Adrenal gland (tissue), 12 donors: Measurements from ENCODE around the gene LMF1. TPM values are rescaled to one million over a fixed set of nuclear protein-coding genes. Genes with fewer than 3 reads are reported as not detected.

Source experiments
- DNase-seq, 7 donors: peaks; one replicate each; pipeline ENCODE4 v3.0.0-alpha.2; 2019 to 2020
- H3K27ac ChIP-seq, 5 donors: fragments of 200-600 bp; sonication (generic) in 4 of 5; 1 replicate in 3 of 5; 2 replicates in 2 of 5; pipeline versions ENCODE4 v1.5.1 to v1.8.0; 2016 to 2020; ENCODE audit warnings: mild to moderate bottlenecking in 1 of 5
- H3K27me3 ChIP-seq: fragments of 200-600 bp; 2 replicates; pipeline ENCODE4 v1.8.0; 2021
- H3K36me3 ChIP-seq, 2 donors: fragments of 200-600 bp; replicated peaks in 1 of 2; 1 replicate in 1 of 2; 2 replicates in 1 of 2; pipeline versions ENCODE4 v1.5.1 to v1.8.0; 2018 to 2022
- H3K4me1 ChIP-seq, 2 donors: fragments of 200-600 bp; replicated peaks in 1 of 2; 1 replicate in 1 of 2; 2 replicates in 1 of 2; pipeline versions ENCODE4 v1.5.1 to v1.8.0; 2018 to 2021
- H3K4me3 ChIP-seq, 4 donors: fragments of 200-600 bp; sonication (generic) in 3 of 4; one replicate each; pipeline ENCODE4 v1.5.1; 2016 to 2018
- H3K9me3 ChIP-seq, 3 donors: fragments of 200-600 bp; sonication (generic) in 1 of 3; replicated peaks in 1 of 3; 1 replicate in 2 of 3; 2 replicates in 1 of 3; pipeline versions ENCODE4 v1.5.1 to v1.8.0; 2016 to 2021
- CTCF ChIP-seq, 6 experiments: fragments of 450-650 bp in 4 of 6; fragments of 200-600 bp in 2 of 6; sonication (generic) in 1 of 6; IDR thresholded peaks; 1 replicate in 5 of 6; 2 replicates in 1 of 6; pipeline versions ENCODE4 v1.5.1 to v1.8.0; 2016 to 2021; ENCODE audit warnings: antibody characterized with exemption in 6 of 6, mild to moderate bottlenecking in 2 of 6, moderate library complexity in 1 of 6
- POLR2A ChIP-seq, 2 donors: fragments of 450-650 bp; IDR thresholded peaks; one replicate each; pipeline ENCODE4 v1.6.1; 2017; ENCODE audit warnings: antibody characterized with exemption in 2 of 2, mild to moderate bottlenecking in 2 of 2, moderate library complexity in 1 of 2
- WGBS, 4 donors: extraction: QIAGEN DNeasy Blood & Tissue Kit in 2 of 4; methylation state at CpG; one replicate each; pipeline versions ENCODE4 v1.1.5 to v1.1.7; 2013 to 2017; 5-methylcytosine and 5-hydroxymethylcytosine counted together
- intact Hi-C, 2 donors: fragments of 100-400 bp; cut with DNase I; formaldehyde crosslinking; loops; one replicate each; pipeline versions ENCODE4 v1.14.1 to v1.15.0; 2022 to 2023
- polyA plus RNA-seq, 3 donors: library from polyadenylated mRNA; stranded (reverse); fragments of 200-250 nt in 2 of 3; fragments of 350-450 nt in 1 of 3; fragmentation: Illumina TruSeq in 1 of 3; extraction: RNeasy Lipid Tissue Mini Kit (QIAGEN cat#74804) in 1 of 3; gene quantifications; one replicate each; pipeline ENCODE4 v1.2.3, GENCODE V29; 2013 to 2014
- total RNA-seq, 9 donors: library from RNA; depleted of rRNA in 4 of 9; stranded (reverse); fragments of >200 nt in 4 of 9; fragments of 120-200 nt in 1 of 9; fragmentation: NEBNext Ultra II Directional in 1 of 9; extraction: Animal tissue kit (Norgen Biotek cat#: 25700) in 1 of 9; gene quantifications; one replicate each; pipeline versions ENCODE4 v1.1.0 to v1.2.4, GENCODE V29; 2013 to 2023
- donor health status: healthy with polysubstance abuse.
- donor health status: Bipolar disorder and iron deficiency.
- donor health status: DM: yes; HTN: yes; CAD: no.
- donor health status: DM: no; HTN: no; CAD: no.
- donor health status: DM: no; HTN: no; CAD: no.
- donor health status: DM: yes; HTN: yes; CAD: no.

Gene LMF1
- total and polyA plus RNA-seq, 12 donors, result 10.5 to 101 (median 36.3) TPM

- H3K4me3 ChIP-seq, result peak overlapping the region; percentile 27 to 98 (median 66)
- TF ChIP-seq CTCF (IDR thresholded peaks at IDR 0.05), result no peak
- no peak for TF ChIP-seq POLR2A (IDR thresholded peaks at IDR 0.05)
- WGBS, 4 donors, result 50 to 81% (median 57%) methylated on average over 31 to 55 of the region's 55 CpGs
Measured at GRCh38 chr16:969508-970385, 1.0 kb downstream of the LMF1 start.

GRCh38 chr16:968620-969019, 2.2 kb downstream of the LMF1 start:
- Histone ChIP-seq H3K27ac (no peak overlapping the region), H3K4me1 (peaks cover 9 to 15% of the 10 kb centered on the region in 2 donors), H3K36me3 (no peaks in the 10 kb centered on the region), H3K9me3 (no peaks in the 10 kb centered on the region), H3K4me3 (no peak overlapping the region), H3K27me3 (no peaks in the 10 kb centered on the region)
- intact Hi-C loops, result no loop called here
- no peak for DNase-seq
- no peak for TF ChIP-seq POLR2A (IDR thresholded peaks at IDR 0.05)
- TF ChIP-seq CTCF (IDR thresholded peaks at IDR 0.05), result no peak
- WGBS, 4 donors, result 77 to 87% (median 79%) methylated on average over 8 of the region's 8 CpGs

More at GRCh38 chr16:969508-970385, 1.0 kb downstream of the LMF1 start:
- H3K9me3 ChIP-seq, result no peaks in the 10 kb centered on the region
- peaks cover 9 to 15% of the 10 kb centered on the region in 2 donors for H3K4me1 ChIP-seq
- intact Hi-C loops, result no loop called here
- peak in 5 of 7 donors; percentile 44 to 60 (median 49) for DNase-seq
- no peaks in the 10 kb centered on the region for H3K36me3 ChIP-seq
- H3K27me3 ChIP-seq, result no peaks in the 10 kb centered on the region
- peak overlapping the region in 4 of 5 donors; percentile 59 to 85 (median 62) for H3K27ac ChIP-seq

- 89 to 96% (median 91%) methylated on average over 19 to 41 of the region's 41 CpGs for WGBS, 4 donors
- H3K27me3 ChIP-seq, result no peaks in the 10 kb centered on the region
- peaks cover 9 to 15% of the 10 kb centered on the region in 2 donors for H3K4me1 ChIP-seq
- no peaks in the 10 kb centered on the region for H3K36me3 ChIP-seq
- TF ChIP-seq CTCF (IDR thresholded peaks at IDR 0.05) (no peak), POLR2A (IDR thresholded peaks at IDR 0.05) (no peak)
- H3K4me3 ChIP-seq, result no peak overlapping the region
- peak in 1 of 7 donors; percentile 11 for DNase-seq
- H3K9me3 ChIP-seq, result no peaks in the 10 kb centered on the region
- no peak overlapping the region for H3K27ac ChIP-seq
- intact Hi-C loops, result no loop called here
Measured at GRCh38 chr16:967546-968295, 3.1 kb downstream of the LMF1 start.

GRCh38 chr16:967077-967541, 3.7 kb downstream of the LMF1 start:
- whole genome bisulfite sequencing, 4 donors, result 91 to 95% (median 92%) methylated on average over 12 to 20 of the region's 20 CpGs; no CpG with 5 or more reads in 1 of the 4 donors
- Histone ChIP-seq H3K27me3 (no peaks in the 10 kb centered on the region), H3K27ac (no peak overlapping the region), H3K9me3 (no peaks in the 10 kb centered on the region), H3K4me1 (peaks cover 9 to 20% of the 10 kb centered on the region in 2 donors), H3K4me3 (no peak overlapping the region), H3K36me3 (no peaks in the 10 kb centered on the region)
- TF ChIP-seq CTCF (IDR thresholded peaks at IDR 0.05) (no peak), POLR2A (IDR thresholded peaks at IDR 0.05) (no peak)
- no peak for DNase-seq
- intact Hi-C loops, result no loop called here
